GM23338 (cell line): ENCODE data around the gene KRT84. TPM values are rescaled to one million over a fixed set of nuclear protein-coding genes. Genes with fewer than 3 reads are reported as not detected.

Source experiments
- ATAC-seq: fragments of 200-7000 bp; cut with Tn5 transposase; 3 replicates; pipeline ENCODE4 v1.9.1; 2020
- DNase-seq: peaks from one replicate; pipeline ENCODE4 v3.0.0-alpha.2; 2015; ENCODE audit warnings: low spot score
- H2AFZ ChIP-seq: fragments of 200-600 bp; sonication (generic); 2 replicates; pipeline ENCODE4 v1.8.0; 2016; ENCODE audit warnings: antibody characterized with exemption, mild to moderate bottlenecking, moderate library complexity
- H3F3A ChIP-seq: fragments of 200-600 bp; sonication (generic); replicated peaks from 2 replicates; pipeline ENCODE4 v1.8.0; 2017; ENCODE audit warnings: antibody characterized with exemption, mixed run types, low read depth
- H3K27ac ChIP-seq: fragments of 200-600 bp; sonication (generic); 2 replicates; pipeline ENCODE4 v1.6.1; 2016; ENCODE audit warnings: low read depth
- H3K27me3 ChIP-seq: fragments of 200-600 bp; sonication (generic); 2 replicates; pipeline ENCODE4 v1.8.0; 2016; ENCODE audit warnings: mild to moderate bottlenecking, mixed run types, moderate library complexity; ENCODE audit not compliant: insufficient read depth
- H3K36me3 ChIP-seq: fragments of 200-600 bp; sonication (generic); 2 replicates; pipeline ENCODE4 v1.8.0; 2016; ENCODE audit warnings: mild to moderate bottlenecking; ENCODE audit not compliant: insufficient read depth
- H3K4me1 ChIP-seq: fragments of 200-600 bp; sonication (generic); 2 replicates; pipeline ENCODE4 v1.8.0; 2016; ENCODE audit warnings: mild to moderate bottlenecking, moderate library complexity; ENCODE audit not compliant: insufficient read depth
- H3K4me2 ChIP-seq: fragments of 200-600 bp; sonication (generic); 2 replicates; pipeline ENCODE4 v1.7.1; 2017; ENCODE audit warnings: mixed run types
- H3K4me3 ChIP-seq: fragments of 200-600 bp; sonication (generic); 2 replicates; pipeline ENCODE4 v1.6.1; 2016; ENCODE audit warnings: mixed run types
- H3K79me2 ChIP-seq: fragments of 200-600 bp; sonication (generic); replicated peaks from 2 replicates; pipeline ENCODE4 v1.8.0; 2017; ENCODE audit warnings: mild to moderate bottlenecking; ENCODE audit not compliant: insufficient read depth
- H3K9me2 ChIP-seq: fragments of 200-600 bp; sonication (generic); 2 replicates; pipeline ENCODE4 v1.8.0; 2017; ENCODE audit not compliant: insufficient read depth
- H4K20me1 ChIP-seq: fragments of 200-600 bp; sonication (generic); replicated peaks from 2 replicates; pipeline ENCODE4 v1.8.0; 2017; ENCODE audit warnings: mild to moderate bottlenecking; ENCODE audit not compliant: insufficient read depth
- H3K27ac Mint-ChIP-seq: 2 replicates; pipeline ENCODE4 v1.8.0; 2020; ENCODE audit warnings: inconsistent platforms, mild to moderate bottlenecking, moderate library complexity, mixed read lengths
- H3K27me3 Mint-ChIP-seq: 3 replicates; pipeline ENCODE4 v1.8.0; 2022; ENCODE audit warnings: low read depth, mild to moderate bottlenecking, moderate library complexity, mixed read lengths, inconsistent platforms; ENCODE audit not compliant: insufficient read depth, poor library complexity
- H3K36me3 Mint-ChIP-seq: 3 replicates; pipeline ENCODE4 v1.8.0; 2021; ENCODE audit warnings: low read depth, mild to moderate bottlenecking, inconsistent platforms, moderate library complexity, mixed read lengths
- H3K4me1 Mint-ChIP-seq: 3 replicates; pipeline ENCODE4 v1.8.0; 2020; ENCODE audit warnings: mild to moderate bottlenecking, inconsistent platforms, mixed read lengths
- H3K4me3 Mint-ChIP-seq: 3 replicates; pipeline ENCODE4 v1.8.0; 2021; ENCODE audit warnings: moderate library complexity, mild to moderate bottlenecking, inconsistent platforms, mixed read lengths
- H3K9me3 Mint-ChIP-seq: 3 replicates; pipeline ENCODE4 v1.8.0; 2020; ENCODE audit warnings: moderate library complexity, mild to moderate bottlenecking, inconsistent platforms, mixed read lengths
- CREB1 ChIP-seq: fragments of 250-450 bp; sonication (Bioruptor Pico); IDR thresholded peaks from 2 replicates; pipeline ENCODE4 v1.5.0; 2020; ENCODE audit warnings: low read depth, mild to moderate bottlenecking, moderate library complexity
- EZH2 ChIP-seq: fragments of 200-600 bp; sonication (generic); IDR thresholded peaks from one replicate; pipeline ENCODE4 v1.8.0; 2017; ENCODE audit warnings: antibody characterized with exemption, mild to moderate bottlenecking, low read depth; ENCODE audit not compliant: unreplicated experiment
- EZH2phosphoT487 ChIP-seq: fragments of 200-600 bp; sonication (generic); IDR thresholded peaks from one replicate; pipeline ENCODE4 v1.8.1; 2018; ENCODE audit warnings: antibody characterized with exemption; ENCODE audit not compliant: unreplicated experiment
- JUNB ChIP-seq: IDR thresholded peaks from one replicate; pipeline ENCODE4 v1.6.1; 2016; ENCODE audit warnings: antibody characterized with exemption; ENCODE audit not compliant: unreplicated experiment
- NANOG ChIP-seq: IDR thresholded peaks from 2 replicates; pipeline ENCODE4 v1.6.1; 2016; ENCODE audit warnings: antibody characterized with exemption, borderline replicate concordance
- POLR2AphosphoS5 ChIP-seq: IDR thresholded peaks from 2 replicates; pipeline ENCODE4 v1.6.1; 2016; ENCODE audit warnings: antibody characterized with exemption, low read depth
- STAT1 ChIP-seq: IDR thresholded peaks from one replicate; pipeline ENCODE4 v1.6.1; 2016; ENCODE audit warnings: antibody characterized with exemption; ENCODE audit not compliant: unreplicated experiment
- ZNF114 ChIP-seq: fragments of 250-450 bp; sonication (Bioruptor Pico); IDR thresholded peaks from 2 replicates; pipeline ENCODE4 v1.5.0; 2020; ENCODE audit warnings: mild to moderate bottlenecking, moderate library complexity
- ZNF331 ChIP-seq: fragments of 250-450 bp; sonication (Bioruptor Pico); IDR thresholded peaks from 2 replicates; pipeline ENCODE4 v1.5.0; 2020; ENCODE audit warnings: low read depth, mild to moderate bottlenecking, moderate library complexity
- polyA plus RNA-seq: library from polyadenylated mRNA; unstranded; fragments of >200 nt; fragmentation: Nextera tagmentation; extraction: Ambion mirVana; gene quantifications from 2 replicates; pipeline ENCODE4 v1.2.1, GENCODE V29; 2016
- total RNA-seq: library from RNA; depleted of rRNA; stranded (reverse); fragments of >200 nt; shearing (Covaris generic); gene quantifications from 2 replicates; pipeline ENCODE4 v1.2.3, GENCODE V29; 2014
- TF ChIP-seq, protein P1 (sequence below): IDR thresholded peaks from 2 replicates; pipeline ENCODE4 v1.6.1; 2016; ENCODE audit warnings: antibody characterized with exemption
- TF ChIP-seq, protein P2 (sequence below): IDR thresholded peaks from one replicate; pipeline ENCODE4 v1.6.1; 2018; ENCODE audit warnings: antibody characterized with exemption; ENCODE audit not compliant: unreplicated experiment
- TF ChIP-seq, protein P3 (sequence below), 2 experiments: fragments of 200-600 bp in 1 of 2; sonication (generic) in 1 of 2; conservative IDR thresholded peaks; 2 replicates each; pipeline versions ENCODE4 v1.5.1 to v1.6.1; 2016 to 2017; ENCODE audit warnings: antibody characterized with exemption in 2 of 2, low read depth in 2 of 2, mild to moderate bottlenecking in 2 of 2, moderate library complexity in 1 of 2
- TF ChIP-seq, protein P4 (sequence below): fragments of 250-450 bp; sonication (Bioruptor Pico); IDR thresholded peaks from 2 replicates; pipeline ENCODE4 v1.5.0; 2020; ENCODE audit warnings: mild to moderate bottlenecking, moderate library complexity

Gene KRT84
- total and polyA plus RNA-seq, 2 experiments from 2014 or later = not detected

DNA sequence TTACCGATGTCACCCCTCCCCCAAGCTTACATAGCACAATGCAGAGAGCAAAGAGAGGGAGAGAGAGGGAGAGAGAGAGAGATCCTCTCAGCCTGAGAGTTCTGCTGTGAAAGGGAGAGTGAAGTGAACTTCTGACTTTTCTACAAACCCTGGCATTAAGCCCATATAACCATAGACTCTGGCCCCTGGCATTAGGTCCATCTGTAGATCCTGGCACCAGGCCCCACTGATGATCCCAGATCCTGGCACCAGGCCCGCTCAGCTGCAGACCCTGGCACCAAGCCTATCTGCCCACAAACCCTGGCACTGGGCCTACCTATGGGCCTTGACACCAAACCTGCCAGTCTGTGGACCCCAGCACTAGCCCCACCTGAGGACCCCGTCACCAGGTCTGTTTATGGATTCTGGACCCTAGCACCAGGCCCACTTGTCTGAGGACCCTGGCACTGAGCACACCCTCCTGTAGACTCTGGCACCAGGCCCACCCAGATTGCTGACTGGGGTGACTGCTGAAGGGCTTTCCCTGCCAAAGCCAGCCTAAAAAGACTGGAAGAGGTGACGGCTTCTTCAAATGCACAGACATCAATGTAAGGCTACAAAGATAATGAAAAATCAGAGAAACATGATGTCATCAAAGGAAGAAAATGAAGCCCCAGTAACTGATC, 49.7 kb downstream of the KRT84 start:
- Histone ChIP-seq H3K4me3 (no peak overlapping the region), H3F3A (no peaks in the 10 kb centered on the region), H3K9me2 (no peaks in the 10 kb centered on the region), H3K27me3 (no peaks in the 10 kb centered on the region), H3K79me2 (no peaks in the 10 kb centered on the region), H3K4me1 (peaks cover 7% of the 10 kb centered on the region; the same call in 1 of the 2 replicates), H3K27ac (no peak overlapping the region), H2AFZ (peak overlapping the region; percentile 91; the same call in 1 of the 2 replicates), H3K36me3 (no peaks in the 10 kb centered on the region), H3K4me2 (no peak overlapping the region), H4K20me1 (no peaks in the 10 kb centered on the region)
- Mint-ChIP-seq H3K36me3 (no peaks in the 10 kb centered on the region), H3K27ac (no peak overlapping the region), H3K27me3 (peaks cover 4% of the 10 kb centered on the region), H3K9me3 (no peaks in the 10 kb centered on the region), H3K4me3 (no peak overlapping the region), H3K4me1 (peaks cover 8% of the 10 kb centered on the region; the same call in 2 of the 3 replicates)
- TF ChIP-seq, protein P1, sequence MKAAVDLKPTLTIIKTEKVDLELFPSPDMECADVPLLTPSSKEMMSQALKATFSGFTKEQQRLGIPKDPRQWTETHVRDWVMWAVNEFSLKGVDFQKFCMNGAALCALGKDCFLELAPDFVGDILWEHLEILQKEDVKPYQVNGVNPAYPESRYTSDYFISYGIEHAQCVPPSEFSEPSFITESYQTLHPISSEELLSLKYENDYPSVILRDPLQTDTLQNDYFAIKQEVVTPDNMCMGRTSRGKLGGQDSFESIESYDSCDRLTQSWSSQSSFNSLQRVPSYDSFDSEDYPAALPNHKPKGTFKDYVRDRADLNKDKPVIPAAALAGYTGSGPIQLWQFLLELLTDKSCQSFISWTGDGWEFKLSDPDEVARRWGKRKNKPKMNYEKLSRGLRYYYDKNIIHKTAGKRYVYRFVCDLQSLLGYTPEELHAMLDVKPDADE = no peak
- TF ChIP-seq, protein P2, sequence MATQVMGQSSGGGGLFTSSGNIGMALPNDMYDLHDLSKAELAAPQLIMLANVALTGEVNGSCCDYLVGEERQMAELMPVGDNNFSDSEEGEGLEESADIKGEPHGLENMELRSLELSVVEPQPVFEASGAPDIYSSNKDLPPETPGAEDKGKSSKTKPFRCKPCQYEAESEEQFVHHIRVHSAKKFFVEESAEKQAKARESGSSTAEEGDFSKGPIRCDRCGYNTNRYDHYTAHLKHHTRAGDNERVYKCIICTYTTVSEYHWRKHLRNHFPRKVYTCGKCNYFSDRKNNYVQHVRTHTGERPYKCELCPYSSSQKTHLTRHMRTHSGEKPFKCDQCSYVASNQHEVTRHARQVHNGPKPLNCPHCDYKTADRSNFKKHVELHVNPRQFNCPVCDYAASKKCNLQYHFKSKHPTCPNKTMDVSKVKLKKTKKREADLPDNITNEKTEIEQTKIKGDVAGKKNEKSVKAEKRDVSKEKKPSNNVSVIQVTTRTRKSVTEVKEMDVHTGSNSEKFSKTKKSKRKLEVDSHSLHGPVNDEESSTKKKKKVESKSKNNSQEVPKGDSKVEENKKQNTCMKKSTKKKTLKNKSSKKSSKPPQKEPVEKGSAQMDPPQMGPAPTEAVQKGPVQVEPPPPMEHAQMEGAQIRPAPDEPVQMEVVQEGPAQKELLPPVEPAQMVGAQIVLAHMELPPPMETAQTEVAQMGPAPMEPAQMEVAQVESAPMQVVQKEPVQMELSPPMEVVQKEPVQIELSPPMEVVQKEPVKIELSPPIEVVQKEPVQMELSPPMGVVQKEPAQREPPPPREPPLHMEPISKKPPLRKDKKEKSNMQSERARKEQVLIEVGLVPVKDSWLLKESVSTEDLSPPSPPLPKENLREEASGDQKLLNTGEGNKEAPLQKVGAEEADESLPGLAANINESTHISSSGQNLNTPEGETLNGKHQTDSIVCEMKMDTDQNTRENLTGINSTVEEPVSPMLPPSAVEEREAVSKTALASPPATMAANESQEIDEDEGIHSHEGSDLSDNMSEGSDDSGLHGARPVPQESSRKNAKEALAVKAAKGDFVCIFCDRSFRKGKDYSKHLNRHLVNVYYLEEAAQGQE = no peak
- TF ChIP-seq, protein P3, sequence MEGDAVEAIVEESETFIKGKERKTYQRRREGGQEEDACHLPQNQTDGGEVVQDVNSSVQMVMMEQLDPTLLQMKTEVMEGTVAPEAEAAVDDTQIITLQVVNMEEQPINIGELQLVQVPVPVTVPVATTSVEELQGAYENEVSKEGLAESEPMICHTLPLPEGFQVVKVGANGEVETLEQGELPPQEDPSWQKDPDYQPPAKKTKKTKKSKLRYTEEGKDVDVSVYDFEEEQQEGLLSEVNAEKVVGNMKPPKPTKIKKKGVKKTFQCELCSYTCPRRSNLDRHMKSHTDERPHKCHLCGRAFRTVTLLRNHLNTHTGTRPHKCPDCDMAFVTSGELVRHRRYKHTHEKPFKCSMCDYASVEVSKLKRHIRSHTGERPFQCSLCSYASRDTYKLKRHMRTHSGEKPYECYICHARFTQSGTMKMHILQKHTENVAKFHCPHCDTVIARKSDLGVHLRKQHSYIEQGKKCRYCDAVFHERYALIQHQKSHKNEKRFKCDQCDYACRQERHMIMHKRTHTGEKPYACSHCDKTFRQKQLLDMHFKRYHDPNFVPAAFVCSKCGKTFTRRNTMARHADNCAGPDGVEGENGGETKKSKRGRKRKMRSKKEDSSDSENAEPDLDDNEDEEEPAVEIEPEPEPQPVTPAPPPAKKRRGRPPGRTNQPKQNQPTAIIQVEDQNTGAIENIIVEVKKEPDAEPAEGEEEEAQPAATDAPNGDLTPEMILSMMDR (conservative IDR thresholded peaks at IDR 0.05; ENCODE audit: low read depth in 2 of 2) = no peak
- TF ChIP-seq ZNF331 (CRISPR knock-in tag) (no peak), JUNB (no peak), EZH2 (no peak), ZNF114 (CRISPR knock-in tag) (no peak), CREB1 (CRISPR knock-in tag) (no peak), POLR2AphosphoS5 (no peak), STAT1 (no peak), EZH2phosphoT487 (no peak), NANOG (no peak)
- TF ChIP-seq, protein P4, sequence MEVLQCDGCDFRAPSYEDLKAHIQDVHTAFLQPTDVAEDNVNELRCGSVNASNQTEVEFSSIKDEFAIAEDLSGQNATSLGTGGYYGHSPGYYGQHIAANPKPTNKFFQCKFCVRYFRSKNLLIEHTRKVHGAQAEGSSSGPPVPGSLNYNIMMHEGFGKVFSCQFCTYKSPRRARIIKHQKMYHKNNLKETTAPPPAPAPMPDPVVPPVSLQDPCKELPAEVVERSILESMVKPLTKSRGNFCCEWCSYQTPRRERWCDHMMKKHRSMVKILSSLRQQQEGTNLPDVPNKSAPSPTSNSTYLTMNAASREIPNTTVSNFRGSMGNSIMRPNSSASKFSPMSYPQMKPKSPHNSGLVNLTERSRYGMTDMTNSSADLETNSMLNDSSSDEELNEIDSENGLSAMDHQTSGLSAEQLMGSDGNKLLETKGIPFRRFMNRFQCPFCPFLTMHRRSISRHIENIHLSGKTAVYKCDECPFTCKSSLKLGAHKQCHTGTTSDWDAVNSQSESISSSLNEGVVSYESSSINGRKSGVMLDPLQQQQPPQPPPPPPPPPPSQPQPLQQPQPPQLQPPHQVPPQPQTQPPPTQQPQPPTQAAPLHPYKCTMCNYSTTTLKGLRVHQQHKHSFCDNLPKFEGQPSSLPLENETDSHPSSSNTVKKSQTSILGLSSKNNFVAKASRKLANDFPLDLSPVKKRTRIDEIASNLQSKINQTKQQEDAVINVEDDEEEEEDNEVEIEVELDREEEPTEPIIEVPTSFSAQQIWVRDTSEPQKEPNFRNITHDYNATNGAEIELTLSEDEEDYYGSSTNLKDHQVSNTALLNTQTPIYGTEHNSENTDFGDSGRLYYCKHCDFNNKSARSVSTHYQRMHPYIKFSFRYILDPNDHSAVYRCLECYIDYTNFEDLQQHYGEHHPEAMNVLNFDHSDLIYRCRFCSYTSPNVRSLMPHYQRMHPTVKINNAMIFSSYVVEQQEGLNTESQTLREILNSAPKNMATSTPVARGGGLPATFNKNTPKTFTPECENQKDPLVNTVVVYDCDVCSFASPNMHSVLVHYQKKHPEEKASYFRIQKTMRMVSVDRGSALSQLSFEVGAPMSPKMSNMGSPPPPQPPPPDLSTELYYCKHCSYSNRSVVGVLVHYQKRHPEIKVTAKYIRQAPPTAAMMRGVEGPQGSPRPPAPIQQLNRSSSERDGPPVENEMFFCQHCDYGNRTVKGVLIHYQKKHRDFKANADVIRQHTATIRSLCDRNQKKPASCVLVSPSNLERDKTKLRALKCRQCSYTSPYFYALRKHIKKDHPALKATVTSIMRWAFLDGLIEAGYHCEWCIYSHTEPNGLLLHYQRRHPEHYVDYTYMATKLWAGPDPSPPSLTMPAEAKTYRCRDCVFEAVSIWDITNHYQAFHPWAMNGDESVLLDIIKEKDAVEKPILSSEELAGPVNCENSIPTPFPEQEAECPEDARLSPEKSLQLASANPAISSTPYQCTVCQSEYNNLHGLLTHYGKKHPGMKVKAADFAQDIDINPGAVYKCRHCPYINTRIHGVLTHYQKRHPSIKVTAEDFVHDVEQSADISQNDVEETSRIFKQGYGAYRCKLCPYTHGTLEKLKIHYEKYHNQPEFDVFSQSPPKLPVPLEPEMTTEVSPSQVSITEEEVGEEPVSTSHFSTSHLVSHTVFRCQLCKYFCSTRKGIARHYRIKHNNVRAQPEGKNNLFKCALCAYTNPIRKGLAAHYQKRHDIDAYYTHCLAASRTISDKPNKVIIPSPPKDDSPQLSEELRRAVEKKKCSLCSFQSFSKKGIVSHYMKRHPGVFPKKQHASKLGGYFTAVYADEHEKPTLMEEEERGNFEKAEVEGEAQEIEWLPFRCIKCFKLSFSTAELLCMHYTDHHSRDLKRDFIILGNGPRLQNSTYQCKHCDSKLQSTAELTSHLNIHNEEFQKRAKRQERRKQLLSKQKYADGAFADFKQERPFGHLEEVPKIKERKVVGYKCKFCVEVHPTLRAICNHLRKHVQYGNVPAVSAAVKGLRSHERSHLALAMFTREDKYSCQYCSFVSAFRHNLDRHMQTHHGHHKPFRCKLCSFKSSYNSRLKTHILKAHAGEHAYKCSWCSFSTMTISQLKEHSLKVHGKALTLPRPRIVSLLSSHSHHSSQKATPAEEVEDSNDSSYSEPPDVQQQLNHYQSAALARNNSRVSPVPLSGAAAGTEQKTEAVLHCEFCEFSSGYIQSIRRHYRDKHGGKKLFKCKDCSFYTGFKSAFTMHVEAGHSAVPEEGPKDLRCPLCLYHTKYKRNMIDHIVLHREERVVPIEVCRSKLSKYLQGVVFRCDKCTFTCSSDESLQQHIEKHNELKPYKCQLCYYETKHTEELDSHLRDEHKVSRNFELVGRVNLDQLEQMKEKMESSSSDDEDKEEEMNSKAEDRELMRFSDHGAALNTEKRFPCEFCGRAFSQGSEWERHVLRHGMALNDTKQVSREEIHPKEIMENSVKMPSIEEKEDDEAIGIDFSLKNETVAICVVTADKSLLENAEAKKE (CRISPR knock-in tag) = no peak
- no peak for DNase-seq
- ATAC-seq = peak; percentile 53; the same call in 2 of the 3 replicates
